Breast epithelium (tissue), 3 donors: ENCODE measurements around the gene SEL1L3.
"Not testable (repeated sequence)": the region's sequence is repeated elsewhere in the genome, so short reads cannot be mapped to it uniquely, and the experiment has no call there.

ENCODE experiments used
- POLR2A ChIP-seq: fragments of 450-650 bp; IDR thresholded peaks from one replicate; pipeline ENCODE4 v1.6.1; 2016; ENCODE audit warnings: antibody characterized with exemption, mild to moderate bottlenecking, moderate library complexity
- POLR2AphosphoS5 ChIP-seq, 3 donors: sonication (generic); formaldehyde crosslinking; IDR thresholded peaks; one replicate each; pipeline ENCODE4 v1.6.1; 2017; ENCODE audit warnings: antibody characterized with exemption in 3 of 3
- TF ChIP-seq, protein P1 (sequence below), 3 donors: fragments of 450-650 bp; IDR thresholded peaks; one replicate each; pipeline ENCODE4 v1.5.1; 2016 to 2017; ENCODE audit warnings: antibody characterized with exemption in 3 of 3, mild to moderate bottlenecking in 3 of 3, moderate library complexity in 3 of 3

DNA sequence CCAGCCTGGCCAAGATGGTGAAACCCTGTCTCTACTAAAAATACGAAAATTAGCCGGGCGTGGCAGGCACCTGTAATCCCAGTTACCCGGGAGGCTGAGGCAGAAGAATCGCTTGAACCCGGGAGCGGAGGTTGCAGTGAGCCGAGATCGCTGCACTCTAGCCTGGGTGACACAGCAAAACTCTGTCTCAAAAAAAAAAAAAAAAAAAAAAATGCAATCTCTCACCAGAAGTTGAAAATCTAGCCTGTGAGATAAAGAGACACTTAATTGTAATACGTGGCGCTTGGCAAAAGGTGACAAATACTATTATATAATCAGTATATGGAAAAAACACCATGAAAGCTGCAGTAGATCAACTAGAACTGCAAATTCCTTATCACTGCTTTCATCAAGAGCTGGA, 43.3 kb upstream of the SEL1L3 start:
- TF ChIP-seq, protein P1, sequence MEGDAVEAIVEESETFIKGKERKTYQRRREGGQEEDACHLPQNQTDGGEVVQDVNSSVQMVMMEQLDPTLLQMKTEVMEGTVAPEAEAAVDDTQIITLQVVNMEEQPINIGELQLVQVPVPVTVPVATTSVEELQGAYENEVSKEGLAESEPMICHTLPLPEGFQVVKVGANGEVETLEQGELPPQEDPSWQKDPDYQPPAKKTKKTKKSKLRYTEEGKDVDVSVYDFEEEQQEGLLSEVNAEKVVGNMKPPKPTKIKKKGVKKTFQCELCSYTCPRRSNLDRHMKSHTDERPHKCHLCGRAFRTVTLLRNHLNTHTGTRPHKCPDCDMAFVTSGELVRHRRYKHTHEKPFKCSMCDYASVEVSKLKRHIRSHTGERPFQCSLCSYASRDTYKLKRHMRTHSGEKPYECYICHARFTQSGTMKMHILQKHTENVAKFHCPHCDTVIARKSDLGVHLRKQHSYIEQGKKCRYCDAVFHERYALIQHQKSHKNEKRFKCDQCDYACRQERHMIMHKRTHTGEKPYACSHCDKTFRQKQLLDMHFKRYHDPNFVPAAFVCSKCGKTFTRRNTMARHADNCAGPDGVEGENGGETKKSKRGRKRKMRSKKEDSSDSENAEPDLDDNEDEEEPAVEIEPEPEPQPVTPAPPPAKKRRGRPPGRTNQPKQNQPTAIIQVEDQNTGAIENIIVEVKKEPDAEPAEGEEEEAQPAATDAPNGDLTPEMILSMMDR (IDR thresholded peaks at IDR 0.05): not testable (repeated sequence)
- TF ChIP-seq POLR2A; POLR2AphosphoS5 (IDR thresholded peaks at IDR 0.05): not testable (repeated sequence)
